GM21723 (cell line): Measurements from ENCODE around the gene TRDN.
"Not testable (repeated sequence)": the region's sequence is repeated elsewhere in the genome, so short reads cannot be mapped to it uniquely, and the experiment has no call there.

Experiments used
- ATAC-seq: cut with Tn5 transposase; IDR thresholded peaks from one replicate; pipeline ENCODE4 v1.9.1; 2021; ENCODE audit warnings: mild to moderate bottlenecking, moderate library complexity; ENCODE audit not compliant: unreplicated experiment

The TRDN gene

DNA sequence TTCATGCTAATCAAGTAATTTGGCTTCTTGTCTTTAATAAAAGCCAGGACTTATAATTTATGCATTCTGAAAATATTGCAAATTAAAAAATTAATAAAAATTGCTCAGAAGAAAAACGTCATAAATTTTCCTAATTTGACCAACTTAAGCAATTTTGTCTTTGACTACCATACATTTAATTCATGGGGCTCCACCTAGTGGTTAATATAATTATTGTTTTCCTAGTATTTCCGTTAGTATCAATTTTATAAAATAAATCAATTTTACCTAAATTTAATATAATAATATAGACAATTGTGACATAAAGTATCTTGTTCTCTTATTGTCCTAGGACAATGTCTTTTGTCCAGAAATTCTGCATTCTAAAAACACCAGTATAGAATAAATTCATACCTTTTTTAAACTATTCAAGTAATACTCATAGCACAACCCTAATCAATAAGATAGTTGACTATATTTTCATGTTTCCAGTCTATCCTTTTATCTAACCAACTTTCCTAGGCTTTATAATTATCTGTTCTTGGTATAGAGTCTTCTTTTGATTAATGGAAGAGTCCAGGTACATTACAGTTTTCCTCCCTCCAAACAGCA is 319.9 kb downstream of the TRDN start:
- peak; percentile 60 for ATAC-seq

DNA sequence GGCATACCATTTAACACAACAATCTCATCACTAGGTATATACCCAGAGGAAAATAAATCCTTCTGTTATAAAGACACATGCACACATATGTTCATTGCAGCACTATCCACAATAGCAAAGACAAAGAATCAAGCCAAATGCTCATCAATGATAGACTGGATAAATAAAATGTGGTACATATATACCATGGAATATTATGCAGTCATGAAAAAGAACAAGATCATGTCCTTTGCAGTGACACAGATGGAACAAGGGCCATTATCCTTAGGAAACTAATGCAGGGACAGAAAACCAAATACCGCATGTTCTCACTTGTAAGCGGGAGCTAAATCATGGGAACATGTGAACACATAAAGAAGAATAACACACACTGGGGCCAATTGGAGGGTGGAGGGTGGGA is 322.3 kb downstream of the TRDN start:
- ATAC-seq = not testable (repeated sequence)

DNA sequence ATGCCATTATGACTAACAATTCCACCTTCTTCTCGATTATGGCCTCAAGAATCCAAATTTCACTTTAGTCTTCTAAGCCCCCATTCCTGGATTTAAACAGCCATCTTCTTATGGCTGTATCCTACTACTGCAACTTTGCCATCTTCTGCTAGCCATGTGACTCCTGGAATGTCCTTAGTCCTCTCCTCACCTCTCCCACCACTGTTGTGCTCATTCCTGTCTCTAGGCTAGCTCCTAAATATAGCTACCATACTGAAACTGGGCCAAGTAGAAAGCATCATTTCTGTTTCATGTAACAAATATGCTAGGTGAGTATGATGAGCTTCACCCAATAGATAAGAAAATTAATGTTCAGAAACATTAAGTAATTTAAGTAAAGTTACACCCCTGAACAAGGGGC is 327.6 kb downstream of the TRDN start:
- no peak for ATAC-seq

DNA sequence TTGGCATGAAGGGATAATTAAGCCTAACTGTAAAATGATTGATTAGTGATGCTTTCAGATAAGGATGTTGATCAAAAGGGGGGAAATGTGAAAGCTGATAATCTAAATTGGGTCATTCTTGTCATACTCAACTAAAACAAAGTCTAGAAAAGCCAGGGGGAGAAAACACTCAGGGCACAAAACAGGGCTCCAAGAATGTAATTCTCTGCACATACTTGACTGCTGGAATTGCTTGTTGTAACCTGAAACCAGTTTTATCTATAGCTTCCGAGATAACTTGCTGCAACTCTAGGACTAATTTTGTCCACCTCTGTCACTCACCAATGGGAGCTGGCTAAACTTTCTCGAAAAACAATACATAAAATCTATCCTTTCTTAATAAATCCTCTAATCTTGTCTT is 330.4 kb downstream of the TRDN start:
- no peak for ATAC-seq

DNA sequence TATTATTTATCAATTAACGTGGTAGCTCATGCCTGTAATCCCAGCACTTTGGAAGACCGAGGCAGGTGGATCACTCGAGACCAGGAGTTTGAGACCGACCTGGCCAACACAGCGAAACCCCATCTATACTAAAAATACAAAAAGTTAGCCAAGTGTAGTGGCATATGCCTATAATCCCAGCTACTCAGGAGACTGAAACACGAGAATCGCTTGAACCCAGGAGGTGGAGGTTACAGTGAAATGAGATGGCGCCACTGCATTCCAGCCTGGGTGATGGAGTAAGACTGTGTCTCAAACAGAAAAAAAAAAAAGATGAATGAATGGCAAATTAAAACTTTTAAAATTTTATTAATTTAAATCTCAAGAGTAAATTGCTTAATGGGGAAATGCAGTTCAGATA is 341.1 kb downstream of the TRDN start:
- ATAC-seq = no peak

DNA sequence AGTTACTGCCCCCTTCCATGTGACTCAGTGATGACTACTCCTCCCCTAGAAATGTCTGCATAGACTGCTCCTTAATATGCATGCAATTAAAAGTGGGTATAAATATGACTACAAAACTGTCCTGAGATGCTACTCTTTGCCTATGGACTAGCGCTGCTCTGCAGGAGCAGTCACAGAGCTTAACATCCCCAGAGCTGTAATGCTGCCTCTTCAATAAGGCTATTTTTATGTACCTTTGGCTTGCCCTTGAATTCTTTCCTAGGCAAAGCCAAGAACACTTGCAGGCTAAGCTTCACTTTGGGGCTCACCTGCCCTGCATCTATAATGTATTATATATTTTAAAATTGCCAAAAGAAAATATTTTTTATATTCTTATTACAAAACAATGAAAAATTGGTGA is 341.6 kb downstream of the TRDN start:
- ATAC-seq = no peak

DNA sequence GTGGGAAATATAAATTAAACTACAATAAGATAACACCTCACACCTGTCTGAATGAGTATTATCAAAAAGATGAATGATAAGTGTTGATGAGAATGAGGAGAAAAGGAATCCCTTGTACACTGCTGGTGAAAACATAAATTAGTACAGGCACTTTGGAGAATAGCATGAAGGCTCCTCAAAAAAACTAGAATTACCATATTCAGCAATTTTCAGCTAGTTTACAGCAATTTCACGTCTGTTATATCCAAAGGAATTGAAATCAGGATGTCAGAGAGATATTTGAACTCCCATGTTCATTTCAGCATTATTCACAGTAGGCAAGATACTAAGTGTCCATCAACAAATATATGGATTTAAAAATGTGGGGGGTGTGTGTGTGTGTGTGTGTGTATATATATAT is 348.1 kb downstream of the TRDN start:
- no peak for ATAC-seq

DNA sequence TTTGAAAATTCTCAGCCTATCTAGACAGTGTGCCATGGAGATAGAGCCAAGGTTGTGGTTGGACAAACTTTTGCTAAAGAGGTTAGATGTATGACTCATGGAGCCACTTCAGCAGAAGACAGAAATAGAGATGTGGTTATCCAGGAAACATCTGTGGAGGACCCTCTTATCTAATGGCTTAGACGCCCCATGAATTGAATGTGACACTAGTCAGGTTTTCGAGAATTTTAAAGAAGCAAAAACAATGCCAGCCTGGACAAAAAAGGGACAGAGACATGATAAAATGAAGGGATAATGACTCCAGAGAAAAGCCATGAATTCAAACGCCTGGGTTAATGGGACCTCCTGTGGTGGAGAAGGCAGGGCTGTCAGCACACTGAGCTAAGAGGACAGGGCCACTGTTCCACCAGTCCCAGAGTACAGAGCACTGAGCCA is 360.2 kb downstream of the TRDN start:
- ATAC-seq = no peak

DNA sequence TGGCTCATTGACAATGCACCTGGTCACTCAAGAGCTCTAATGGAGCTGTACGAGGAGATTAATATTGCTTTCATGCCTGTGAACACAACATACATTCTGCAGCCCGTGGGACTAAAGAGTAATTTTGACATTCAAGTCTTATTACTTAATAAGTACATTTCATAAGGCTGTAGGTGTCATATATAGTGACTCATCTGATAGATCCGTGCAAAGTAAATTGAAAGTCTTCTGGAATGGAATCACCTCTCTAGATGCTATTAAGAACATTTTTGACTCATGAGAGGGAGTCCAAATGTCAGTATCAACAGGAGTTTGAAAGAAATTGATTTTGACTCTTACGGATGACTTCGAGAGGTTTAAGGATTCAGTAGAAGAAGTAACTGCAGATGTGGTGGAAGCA is 372.8 kb downstream of the TRDN start:
- ATAC-seq = no peak

DNA sequence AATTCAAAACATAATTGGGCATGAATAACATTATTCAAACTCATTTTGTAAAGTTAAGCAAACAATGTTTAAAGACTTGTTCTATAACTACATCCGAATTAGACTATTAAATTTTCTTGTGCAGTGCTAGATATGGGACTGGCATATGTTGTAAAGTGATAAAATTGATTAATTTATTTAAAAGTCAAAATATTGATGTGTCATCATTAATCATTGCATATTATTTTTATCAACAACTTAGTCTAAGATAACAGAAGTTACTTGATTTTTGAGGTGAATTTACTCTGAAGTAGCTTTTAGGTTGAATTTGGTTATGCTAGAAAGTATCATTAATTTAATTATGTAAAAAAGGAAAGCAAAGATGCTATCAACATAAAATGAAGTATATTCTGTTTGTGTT is 396.1 kb downstream of the TRDN start:
- no peak for ATAC-seq

DNA sequence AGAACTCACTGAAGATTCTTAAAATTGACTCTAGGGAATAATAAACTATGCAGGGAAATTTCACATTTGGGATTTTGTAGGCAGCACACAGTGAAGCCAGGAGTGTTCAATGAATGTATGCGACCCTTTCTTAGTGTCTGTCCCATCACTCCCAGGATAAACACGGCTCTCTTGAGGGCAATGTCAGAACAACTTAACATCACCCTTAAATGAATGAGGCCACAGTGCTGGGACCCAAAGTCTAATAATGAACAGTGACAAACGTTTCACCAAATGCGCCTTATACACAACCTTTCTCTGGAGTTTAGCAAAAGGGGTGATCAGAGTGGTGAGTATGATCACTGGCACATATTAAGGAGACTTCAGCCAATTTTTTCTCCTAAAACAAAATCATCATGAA is 403.4 kb downstream of the TRDN start:
- ATAC-seq = no peak

DNA sequence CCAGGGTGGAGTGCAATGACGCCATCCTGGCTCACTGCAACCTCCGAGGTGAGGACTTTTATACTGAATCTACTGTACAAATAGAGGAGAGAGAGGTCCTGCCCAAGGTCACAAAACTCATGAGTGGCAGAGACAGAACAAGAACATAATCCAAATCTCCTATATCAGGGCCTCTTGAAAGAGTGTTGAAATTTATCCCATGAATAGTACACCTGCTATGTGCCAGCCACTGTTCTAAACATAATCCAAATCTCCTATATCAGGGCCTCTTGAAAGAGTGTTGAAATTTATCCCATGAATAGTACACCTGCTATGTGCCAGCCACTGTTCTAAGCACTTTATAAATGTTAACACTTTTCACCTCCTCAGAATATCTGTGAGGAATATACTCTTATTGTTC is 409.0 kb downstream of the TRDN start:
- ATAC-seq = not testable (repeated sequence)

DNA sequence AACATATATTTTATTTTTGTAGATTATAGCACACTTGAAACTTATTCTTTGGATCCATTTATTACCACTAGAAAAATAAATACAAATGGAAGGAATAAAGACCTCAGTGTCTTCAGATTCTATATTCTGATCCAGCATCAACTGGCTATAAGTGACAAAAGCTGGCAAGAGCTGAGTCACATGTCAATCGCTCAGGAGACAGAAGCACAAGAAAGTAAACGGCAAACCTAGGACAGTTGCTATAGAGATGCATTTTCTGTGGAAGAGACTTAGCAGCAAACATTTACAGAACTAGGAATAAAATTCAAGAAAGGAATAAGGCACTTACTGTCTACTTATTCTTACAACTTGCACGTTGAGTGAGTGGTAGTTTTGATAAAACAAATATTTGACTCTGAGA is 410.4 kb downstream of the TRDN start:
- ATAC-seq = no peak

DNA sequence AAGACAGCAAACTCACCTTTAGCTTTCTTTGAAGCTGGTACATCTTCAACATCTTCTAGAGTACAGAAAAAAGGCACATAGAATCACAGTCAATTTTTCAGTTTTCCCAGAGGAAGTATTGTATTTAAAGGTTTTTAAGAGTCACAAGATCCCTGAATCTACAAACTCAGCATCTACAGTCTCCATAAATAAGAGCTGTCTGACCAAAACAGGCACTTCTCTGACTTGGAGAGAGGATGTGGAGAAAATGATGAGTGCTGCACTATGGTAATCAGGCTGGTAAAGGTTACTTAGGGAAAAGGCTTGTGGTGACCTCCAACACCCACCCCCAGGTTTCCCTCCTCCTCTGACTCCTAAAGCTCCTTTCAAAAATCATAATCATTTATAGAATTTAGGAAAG is 412.7 kb downstream of the TRDN start:
- no peak for ATAC-seq

DNA sequence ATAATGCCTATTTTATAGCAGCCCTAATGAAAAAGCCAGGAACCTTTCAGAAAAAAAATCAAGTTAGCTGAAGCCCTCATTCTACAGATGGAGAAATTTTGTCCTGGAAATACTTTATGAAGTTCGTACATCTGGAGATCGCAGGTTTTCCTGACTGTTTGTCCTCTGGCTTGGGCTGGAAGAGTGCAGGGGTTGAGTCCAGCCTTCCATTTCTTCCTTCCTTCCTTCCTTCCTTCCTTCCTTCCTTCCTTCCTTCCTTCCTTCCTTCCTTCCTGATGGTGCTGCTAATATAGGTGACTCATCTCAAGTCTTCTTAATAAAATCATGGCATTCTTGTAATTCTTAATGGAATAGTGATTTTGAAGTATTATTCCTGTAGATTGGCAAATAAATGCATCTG is 413.3 kb downstream of the TRDN start:
- ATAC-seq = no peak

DNA sequence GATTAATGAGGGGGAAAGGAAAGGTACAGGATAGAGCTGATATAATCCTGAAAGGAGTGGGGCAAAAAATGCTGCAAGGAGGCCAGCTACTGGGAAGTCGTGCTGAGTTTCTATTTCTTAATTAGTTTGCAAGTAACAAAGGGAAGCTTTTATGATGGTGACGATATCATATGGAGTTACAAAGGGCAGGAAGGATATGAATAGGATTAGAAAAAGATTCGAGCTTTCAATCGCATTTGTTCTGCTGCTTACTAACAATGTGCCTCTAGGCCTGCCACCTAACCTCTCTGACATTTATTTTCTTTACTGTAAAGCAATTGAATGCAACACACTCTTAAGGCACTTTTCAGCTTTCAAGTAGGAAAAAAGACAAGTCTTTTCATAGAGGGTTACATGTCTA is 421.5 kb downstream of the TRDN start:
- ATAC-seq = no peak

DNA sequence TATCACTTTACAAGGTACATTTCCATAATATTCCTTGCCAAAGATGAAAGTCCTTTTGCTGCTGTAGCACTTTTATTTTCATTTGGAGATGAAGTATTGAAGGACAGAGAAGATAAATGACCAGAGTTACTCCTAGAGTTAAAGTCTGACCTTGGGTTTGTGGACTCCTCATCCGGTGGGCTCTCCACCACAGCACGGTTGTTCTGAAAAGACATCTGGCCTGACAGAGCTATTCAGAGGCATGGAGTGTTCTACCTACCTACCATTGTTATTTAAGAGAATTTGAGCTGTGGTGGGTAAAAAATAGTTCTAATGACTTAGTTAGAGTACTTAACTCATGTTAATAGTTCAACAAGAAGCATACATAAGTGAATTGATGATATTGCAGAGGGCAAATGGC is 422.3 kb downstream of the TRDN start:
- ATAC-seq = no peak

DNA sequence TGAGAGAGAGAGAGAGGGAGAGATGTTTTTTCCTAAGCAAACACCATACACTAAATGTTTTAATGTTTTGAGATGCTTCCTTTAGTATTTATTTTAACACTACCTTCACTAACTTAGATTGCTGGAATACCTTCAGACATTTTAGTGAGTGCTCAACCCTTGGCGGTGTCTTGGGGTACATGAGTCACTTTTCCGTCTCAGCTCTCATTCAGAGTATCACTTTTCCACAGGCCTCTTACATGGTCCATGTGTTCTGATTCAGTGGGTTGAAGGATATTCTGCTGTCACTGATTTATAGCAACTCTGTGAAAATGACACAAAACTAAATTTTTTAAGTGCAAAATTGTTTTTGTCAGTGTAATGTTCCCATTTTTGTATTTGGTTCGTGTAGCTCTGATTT is 422.8 kb downstream of the TRDN start:
- ATAC-seq = no peak

DNA sequence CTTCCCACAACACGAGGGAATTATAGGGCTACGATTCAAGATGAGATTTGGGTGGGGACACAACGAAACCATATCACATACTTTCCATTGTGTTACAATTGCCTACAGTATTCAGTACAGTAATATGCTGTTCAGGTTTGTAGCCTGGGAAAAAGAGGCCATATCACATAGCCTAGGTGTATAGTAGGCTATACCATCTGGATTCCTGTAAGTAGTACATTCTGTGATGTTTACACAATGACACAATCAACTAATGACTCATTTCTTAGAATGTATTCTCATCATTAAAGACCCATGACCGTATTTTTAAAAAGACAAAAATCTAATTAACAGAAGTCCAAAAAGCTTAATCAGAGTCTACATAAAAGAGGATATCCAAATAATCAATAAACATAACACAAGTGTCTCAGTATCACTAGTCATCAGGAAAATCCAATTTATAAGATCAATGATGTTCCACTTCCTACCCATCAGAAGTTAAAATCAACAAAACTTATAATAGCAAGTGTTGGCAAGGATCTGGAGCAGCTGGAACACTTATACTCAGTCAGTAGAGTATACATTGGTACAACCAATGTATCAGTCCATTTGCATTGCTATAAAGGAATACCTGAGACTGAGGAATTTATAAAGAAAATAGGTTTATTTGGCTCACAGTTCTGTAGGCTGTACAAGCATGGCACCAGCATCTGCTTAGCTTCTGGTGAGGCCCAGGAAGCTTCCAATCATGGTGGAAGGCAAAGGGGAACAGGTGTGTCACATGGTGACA is 424.8 kb downstream of the TRDN start:
- no peak for ATAC-seq

DNA sequence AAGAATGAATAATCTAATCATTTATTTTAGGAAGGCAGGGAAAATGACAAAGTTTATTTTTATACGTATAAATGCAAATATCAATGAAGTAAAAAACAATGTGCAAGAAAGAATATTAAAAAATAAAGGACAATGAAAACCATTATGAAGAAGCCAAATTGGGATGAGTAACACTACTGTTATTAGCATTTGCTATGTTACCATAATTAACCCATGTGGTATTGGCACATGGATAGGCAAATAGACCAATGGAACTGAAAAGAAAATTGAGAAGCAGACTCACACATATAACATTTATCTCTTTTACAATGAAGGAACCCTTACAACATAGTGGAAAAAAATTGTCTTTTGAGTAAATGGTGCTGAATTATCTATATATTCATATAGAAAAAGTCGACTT is 426.1 kb downstream of the TRDN start:
- ATAC-seq = no peak

DNA sequence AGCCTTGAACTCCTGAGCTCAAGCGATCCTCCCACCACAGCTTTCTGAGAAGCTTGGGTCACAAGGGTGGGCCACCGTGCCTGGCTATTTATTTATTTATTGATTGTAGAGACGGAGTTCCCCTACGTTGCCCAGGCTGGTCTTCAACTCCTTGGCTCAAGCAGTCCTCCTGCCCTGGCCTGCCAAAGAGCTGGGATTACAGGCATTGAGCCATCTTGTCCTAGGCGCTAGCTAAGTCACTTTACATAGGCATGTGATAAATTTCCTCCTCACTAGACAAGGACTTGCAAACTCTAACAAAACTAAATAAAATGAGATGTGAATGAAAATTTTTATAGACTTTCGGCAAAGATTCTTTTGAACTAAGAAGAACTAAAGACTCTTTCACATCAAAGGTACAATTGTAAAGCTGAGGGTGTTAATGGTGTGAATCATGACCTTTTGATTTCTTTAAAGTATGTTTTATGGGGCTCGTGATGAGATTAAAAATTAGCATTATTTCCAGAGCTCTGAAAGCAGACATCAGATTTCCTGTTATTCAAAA is 428.7 kb downstream of the TRDN start:
- ATAC-seq = no peak

DNA sequence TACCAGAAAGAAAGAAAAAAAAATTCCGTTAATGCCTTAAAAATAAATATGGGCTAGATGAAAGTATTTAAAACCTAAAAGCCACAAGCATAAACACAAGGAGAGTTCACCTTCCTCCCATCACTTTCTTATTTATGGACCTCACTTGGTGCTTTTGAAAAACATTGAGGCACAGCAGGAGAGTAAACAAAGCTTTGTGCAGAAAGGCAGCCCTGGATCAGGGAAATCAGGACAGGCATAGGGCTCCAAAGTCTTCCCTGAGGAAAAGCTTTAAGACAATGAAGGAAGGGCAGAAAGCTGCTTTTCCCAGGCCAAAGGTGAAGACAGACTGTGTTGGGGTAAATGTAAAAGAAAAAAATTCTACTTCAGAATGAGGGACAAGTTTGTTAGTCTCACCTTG is 432.8 kb downstream of the TRDN start:
- ATAC-seq = no peak
